ENCODE results near the gene GTPBP4.
A peak's percentile ranks its signal among the peaks of the same experiment; 100 is the strongest.

Gene GTPBP4

DNA sequence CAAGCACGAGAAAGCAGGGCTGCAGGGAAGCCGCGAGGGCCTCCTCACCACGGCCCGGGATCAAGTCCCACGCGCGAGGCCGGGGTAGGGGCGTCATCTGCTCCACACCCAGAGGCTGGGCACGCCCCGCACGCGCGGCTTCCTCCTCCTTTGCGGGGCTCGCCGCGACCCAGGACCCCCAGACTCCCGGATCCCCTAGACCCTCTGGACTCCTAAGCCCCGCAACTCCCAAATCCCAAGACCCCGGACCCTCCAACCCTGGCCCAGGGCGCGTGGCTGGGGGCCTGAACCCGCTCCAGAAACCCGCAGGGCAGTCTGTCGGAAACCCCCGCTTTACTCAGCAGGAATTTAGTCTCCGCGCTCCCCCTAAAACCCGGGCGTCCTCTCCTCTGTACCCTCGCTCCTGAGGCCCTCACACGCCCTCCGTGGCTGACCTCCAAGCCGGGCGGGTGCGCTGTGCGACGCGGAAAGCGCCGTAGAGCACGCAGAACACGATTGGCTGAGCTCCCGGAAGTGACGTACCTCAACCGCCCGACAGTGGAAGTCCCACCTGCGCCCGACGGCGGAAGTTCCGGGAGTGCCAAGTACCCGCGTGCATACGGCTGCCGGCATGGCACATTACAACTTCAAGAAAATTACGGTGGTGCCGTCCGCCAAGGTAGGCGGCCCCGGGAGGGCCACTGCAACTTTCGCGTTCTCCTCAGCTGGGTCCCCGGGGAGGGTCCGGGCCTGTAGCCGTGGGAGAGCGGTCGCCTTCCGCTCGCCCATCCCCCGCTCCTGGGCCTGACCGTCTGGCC, at the start of gene GTPBP4:
Gene GTPBP4 (plus strand): TSS at position 565 of the 797 bp plus-strand sequence. CDS start 46 bp downstream, at position 611.
- peak; percentile 98 for DNase-seq

DNA sequence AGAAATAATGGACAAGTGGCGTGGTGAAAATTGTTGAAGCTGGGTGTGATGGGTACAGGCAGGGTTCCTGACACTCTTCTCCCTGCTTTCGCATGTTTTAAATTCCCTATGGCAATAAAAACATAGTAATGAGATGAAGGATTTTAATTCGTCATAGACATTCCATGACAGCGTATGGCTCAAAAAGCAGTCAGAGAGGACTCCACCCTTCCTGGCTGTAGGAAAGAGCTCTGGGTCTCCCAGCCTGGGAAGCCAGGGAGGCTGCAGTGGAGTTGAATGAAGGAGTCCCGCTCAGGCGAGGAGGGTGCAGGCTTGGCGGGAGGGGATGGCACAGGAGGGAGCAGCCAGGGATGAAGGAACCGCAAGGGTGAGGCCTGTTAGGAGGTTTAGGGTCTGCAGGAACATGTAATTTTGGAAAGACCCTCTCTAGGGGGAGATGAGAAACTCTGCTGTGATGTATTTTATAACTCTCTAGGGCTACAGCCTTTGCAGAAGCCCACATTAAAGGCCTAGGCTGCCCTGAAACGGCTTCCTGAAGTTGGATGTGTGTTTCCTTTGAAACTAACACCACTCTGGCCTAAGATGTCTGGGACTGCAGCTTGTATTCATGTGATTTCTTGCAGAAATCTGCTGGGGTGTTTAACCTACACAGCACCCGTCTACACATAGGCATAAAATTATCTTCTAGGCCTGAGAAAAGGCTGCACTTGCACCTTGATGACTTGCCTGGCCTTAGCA, 49.1 kb upstream of the GTPBP4 start:
- no peak for DNase-seq

DNA sequence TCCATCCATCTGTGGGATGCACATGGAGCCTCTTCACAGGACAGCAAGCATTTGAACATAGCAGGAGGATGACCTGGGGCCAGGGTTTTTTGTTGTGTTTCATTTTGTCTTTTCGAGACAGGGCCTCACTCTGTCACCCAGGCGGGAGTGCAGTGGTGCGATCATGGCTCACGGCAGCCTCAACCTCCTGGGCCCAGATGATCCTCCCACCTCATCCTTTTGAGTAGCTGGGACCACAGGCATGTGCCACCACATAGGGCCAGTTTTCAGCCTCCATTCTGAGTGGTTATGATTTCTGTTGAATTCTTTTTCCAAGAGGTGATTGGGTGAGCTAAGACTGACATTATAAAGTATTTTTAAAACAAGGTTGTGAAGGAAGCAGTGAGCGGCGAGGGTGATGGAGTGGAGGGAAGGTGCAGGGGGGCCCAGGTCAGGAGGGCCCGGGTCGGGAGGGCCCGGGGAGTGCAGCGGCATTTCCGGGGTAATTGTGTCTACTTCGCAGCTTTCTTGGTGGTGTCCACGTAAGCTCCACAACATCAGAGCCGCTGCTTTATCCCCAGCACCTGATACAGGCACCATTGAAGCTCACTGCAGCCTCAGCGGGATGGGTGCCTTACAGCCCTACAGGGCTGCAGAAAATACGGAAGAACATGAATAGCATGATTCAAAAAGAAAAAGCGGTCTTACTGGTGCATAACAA, 44.8 kb upstream of the GTPBP4 start:
- no peak for DNase-seq

DNA sequence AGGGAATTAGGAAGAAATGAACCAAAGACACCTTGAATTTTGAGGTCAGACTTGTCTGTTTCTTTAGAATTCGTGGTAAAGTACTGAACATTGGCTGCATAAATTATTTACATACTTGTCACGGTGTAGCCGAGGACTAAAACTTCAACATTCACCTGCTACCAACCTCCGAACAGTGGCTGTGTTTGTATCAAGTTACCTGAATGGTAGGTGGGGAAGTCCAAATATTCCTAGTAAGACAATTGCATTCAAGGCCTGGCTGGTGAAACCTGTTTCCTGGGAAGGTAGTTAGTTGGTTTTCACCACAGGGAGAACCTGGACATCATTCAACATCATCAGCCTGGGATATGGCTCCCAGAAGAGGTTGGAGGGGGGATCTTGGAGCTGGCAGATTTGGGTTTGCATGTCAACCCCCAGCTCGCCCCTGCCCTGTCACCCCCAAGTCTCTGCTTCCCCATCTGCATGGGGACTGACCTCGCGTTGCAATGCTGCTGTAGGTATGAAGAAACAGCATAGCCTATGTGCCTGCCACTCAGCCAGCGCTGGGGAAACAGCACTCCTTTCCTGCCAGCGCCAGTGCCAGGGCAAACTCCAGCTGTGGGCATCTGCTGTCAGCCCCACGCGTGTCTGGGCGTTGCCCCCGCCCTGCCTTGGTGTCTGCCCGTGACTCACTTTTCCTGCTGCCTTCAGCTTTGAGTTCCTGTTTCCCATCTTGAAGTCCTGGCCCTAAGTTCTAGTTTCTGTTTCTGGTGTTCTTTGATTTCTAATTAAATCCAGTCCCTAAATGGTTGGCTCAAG, 44.0 kb upstream of the GTPBP4 start:
- no peak for DNase-seq

DNA sequence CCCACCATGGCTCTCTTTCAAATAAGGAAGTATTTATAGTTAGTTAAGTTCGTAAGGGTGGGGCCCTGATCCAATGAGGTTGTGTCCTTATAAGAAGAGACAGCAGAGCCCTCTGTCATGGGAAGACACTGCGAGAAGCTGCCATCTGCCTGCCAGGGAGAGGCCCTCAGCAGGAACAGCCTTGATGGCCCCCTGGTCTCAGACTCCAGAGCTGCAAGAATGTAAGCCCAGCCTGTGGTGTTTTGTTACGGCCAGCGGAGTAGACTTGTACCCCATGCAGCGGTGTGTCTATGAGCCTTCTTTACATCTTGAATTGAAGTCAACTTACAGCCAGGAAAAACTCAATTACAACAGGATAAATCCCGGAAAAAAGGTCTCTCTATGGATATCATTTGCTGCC, 42.5 kb upstream of the GTPBP4 start:
- DNase-seq: no peak

DNA sequence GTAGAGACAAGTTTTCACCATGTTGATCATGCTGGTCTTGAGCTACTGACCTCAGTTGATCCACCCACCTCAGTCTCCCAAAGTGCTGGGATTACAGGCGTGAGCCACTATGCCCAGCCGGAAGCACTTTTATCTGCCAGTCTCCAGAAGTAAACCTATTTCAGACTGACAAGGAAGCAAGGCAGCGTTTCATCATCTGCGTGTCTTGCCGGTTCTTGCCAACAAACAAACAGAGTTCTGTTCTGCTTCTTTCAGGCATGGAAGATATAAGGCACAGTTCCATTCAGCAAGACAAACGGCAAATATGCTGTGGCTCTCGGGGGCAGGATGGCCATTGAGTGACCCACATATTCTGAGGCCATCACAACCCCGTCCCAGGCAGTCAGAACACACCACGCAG, 41.2 kb upstream of the GTPBP4 start:
- no peak for DNase-seq

DNA sequence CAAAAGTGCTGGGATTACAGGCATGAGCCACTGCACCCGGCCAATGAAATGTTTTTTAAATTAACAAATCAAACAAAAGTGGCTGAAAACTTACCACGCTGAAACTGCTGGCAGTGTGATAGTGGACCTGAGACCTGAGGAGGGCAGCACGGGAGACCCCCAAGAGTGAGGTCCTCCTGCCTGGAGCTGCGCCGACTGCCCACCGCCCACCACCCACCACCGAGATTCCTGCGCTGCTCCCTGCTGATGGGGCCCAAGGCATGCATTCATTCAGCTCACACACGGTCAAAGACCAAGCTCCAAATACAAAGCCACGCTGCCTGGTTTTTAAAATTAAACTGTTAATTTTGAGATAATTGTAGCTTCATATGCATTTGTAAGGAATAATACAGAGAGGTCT, 40.4 kb upstream of the GTPBP4 start:
- DNase-seq: no peak

DNA sequence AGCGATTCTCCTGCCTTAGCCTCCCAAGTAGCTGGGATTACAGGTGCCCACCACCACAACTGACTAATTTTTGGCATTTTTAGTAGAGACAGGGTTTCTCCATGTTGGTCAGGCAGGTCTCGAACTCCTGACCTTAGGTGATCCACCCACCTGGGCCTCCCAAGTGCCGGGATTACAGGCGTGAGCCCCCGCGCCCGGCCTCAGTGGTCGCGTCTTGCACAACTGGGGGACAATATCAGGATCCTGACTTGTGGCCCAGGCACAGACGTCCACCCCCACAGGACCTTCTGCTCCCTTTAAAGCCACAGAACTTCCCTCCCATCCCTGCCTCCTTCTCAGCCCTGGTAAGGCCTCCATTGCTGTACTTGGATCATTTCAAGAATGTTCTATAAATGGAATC, 39.9 kb upstream of the GTPBP4 start:
- no peak for DNase-seq

DNA sequence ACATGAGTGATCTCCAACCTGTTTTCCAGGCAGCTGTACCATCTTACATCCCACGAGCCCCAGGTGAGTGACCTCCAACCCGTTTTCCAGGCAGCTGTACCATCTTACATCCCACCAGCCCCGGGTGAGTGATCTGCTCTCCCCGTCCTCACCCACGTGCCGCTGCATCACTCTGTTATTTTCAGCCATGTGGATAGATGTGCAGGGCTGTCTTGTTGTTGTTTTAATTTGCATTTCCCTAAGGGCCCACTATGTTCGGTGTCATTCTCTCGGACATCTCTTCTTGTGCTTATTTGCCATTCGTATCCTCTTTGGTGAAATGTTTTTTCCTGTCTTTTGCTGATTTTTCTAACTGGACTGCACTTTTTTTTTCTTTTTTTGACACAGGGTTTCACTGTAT, 38.8 kb upstream of the GTPBP4 start:
- no peak for DNase-seq

DNA sequence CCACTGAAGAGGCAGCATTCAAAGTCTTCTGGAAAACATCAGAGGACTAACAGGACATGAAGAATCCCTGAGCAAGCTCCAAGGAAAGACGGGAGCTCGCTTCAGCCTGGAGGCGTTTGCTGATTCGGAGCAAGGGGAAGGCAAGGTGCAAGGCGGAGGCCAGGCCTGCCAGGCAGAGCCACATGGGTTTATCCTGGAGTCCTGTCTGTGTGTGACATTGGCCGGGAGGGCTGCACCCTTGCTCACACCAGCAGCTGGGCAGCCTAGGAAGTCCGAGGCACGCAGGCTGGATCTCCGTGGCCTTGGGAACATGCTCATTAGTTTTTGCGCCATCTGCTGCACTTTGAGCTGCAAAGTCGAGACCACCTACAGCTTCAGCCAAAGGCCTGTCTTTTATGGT, 34.4 kb upstream of the GTPBP4 start:
- no peak for DNase-seq

DNA sequence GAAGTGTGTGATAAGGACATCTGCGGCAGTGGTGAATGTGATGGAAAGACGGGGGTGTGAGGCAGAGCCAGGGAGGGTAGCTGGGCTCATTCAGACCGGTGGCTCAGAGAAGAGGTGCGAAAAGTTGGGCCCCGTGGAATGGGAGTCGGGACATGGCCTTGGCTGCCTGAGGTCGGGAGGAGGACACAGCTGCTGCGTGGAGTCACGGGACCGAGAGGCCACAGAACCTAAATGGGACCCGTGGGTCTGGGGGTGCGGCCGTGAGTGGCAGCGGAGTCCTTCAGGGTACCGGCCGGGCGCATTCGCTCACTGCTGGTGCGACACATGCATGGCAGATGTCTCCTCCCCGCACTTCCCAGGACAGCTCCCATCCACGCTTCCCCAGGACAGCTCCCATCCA, 33.8 kb upstream of the GTPBP4 start:
- DNase-seq: no peak

DNA sequence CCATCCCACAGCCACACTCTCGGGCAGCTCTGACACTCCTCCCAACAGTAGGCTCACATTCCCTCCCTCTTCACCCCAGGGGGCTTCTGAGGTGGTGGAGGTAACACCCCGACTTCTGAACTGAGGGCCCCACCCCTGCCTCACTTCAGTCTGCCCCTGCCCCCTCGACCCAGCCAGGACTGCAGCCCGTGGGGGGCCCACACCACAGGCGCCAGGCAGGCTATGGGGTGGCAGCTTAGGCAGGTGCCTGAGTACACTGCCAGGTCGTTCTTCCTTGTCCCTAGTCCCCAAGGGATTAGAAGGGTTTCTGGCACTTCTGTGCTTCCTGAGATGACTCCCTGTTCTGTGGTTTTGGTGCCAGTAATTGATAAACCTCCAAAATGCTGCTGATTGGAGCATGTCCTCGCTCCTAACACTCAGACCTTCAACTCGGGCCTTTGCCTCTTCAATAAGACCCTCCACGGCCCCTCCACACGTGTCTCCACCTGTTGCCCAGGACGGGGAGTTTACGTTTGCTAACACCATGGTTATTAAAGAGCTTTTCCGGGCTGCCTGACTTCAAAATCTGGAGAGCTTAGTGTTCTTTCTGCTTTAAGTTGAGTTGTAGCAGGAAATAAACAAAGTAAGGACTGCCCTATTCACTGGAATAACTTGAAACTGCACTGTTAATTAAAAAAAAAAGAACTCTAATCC, 33.0 kb upstream of the GTPBP4 start:
- DNase-seq: no peak

DNA sequence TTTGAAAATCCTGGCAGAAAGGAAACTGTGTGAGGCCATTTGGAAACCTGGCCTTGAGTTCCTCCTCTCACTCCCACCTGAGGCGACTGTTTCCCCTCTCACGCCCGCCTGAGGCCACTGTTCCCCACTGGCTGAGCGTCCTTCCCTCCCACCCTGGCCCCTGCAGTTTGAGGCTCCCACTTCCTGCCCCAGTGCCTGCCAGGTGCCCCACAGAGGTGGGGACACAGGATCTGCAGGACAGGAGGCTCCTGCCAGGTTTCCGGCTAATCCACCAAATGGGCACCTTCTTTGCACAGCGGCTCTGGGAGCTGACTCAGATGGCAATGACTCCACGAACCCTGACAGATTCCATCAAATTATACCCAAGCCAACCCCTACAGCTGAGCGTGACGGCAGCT, 32.4 kb upstream of the GTPBP4 start:
- no peak for DNase-seq

DNA sequence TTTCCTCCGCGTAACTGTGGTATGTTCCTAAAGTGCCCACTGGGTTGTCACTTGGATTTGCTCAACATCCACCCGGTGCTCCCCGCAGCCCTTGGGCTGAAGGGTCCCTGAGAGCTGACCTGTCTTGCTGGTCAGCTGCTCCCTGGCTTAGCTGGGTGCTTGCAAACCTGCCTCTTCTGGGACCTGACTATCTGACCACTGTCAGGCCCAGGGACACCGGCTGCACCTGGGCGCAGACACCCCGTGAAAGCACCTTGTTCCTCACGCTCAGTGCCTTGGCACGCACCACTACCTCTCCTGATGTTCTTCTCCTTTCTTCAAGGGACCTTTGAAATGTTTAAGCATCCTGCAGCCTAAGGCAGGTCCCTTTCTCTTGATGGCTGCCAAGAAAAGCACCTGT, 30.1 kb upstream of the GTPBP4 start:
- DNase-seq: no peak

DNA sequence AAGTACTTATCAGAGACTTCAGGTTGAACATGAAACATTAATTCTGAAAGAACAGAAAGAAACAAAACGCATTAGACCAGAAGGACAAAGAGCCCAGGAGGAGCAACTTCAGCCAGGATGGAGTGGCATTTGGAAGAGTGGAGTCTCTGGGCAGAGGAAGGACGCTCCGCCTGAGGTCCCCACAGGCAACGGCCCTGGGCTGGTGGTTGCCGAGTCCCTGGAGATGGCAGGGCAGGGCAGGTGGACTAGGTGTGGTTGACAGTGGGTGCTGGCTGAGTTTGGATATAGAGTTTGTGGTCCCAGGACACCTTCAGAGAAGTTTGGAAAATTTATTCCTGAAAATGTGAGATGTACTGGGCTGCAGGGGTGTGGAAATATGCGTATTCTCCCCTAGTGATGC, 29.4 kb upstream of the GTPBP4 start:
- DNase-seq: no peak

DNA sequence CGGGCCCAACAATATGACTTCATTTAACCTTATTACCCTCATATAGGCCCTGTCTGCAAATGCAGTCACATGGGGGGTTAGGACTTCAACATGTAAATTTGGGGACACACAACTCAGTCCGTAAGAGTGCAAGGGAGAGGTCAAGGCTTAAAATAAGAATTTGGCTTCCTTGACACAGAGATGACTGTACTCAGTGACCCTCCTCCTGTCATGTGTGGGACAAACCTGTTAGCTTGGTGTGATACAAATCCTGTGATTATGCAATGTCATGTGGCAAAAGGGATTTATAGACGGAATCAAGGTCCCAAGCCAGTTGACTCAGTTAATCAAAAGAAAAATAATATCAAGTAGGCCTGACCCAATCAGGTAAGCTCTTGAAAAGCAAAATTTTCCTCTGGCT, 25.9 kb upstream of the GTPBP4 start:
- DNase-seq: no peak

DNA sequence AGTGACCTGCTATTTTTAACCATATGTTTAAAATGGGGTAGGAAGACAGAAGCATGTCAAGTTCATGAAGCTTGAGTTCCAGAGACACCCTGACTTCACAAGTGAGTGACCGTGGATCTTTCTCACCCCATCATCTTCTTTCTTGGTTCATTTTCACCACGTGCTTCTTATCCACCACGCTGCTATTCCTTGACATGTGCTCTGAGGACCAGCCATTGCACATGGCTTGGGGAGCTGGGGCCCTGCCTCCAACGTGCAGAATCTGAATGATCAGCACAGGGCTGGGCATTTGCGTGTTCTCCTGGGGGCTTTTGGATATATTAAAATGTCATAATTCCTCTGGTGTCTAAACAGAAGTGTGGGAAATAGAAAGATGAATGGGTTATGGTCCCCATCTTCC, 25.0 kb upstream of the GTPBP4 start:
- no peak for DNase-seq

DNA sequence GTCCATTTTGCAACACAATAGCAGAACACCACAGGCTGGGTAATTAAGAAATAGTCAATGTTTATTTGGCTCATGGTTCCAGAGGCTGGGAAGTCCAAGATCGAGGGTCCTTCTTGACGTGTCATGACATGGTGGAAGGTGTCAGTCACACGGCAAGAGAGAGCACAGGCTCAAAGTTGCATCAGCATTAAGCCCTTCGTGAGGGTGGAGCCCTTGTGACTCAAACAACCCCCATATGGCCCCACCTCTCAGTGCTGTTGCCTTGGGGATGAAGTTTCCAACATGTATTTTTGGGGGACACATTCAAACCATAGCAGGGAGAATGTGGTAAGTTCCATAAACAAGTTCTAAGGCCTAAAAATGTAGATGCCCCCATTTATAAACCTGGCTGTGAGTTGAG, 24.6 kb upstream of the GTPBP4 start:
- no peak for DNase-seq

DNA sequence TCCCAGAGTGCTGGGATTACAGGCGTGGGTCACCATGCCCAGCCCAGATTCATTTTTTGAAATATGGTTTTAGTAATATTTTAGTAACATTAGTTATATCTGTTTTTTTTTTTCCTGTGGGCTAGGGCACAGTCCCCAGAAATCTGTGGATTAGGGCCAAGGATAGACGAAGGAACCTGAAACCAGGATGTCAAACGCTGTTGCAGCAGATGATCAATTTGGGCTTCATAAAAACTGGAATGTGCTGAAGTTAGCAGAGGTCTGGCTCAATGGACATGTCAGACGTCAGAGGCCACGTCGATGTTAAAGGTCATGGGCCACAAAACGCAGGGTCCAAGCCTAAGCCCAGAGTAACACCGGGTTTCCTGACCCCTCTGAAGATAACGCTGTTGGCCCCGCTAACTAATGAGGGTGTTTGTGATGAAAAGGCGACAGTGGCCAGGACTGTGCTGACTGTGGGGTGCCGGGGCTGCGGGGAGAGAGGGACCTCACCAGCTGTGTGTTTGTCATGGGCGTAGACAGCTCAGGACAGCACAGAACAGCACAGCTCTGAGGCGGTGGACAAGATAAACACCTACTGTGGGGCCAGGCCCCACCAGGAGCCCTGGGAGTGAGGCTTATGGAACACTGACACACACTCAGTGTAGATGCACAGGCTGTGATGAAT, 23.8 kb upstream of the GTPBP4 start:
- DNase-seq: no peak

DNA sequence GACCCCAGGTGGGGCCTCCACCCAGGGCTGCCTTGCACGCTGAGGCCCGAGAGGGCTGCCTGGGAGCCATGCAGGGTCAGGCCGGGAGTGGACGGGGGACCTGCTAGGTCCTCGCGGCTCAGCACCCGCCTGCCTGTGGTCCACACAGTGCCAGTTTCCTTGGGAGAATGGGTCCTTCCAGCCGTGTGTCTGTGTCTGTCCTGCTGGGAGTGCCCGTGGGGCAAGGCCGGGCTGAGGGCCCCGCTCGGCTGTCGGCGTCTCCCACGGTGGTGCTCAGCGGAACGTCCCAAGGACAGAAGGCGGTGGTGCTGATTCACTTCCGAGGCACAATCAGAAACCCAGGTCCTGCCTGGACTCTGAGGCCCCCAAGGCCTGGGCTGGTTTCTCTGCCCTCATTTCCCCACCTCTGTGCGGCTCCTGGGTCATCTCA, 23.2 kb upstream of the GTPBP4 start:
- DNase-seq: no peak

DNA sequence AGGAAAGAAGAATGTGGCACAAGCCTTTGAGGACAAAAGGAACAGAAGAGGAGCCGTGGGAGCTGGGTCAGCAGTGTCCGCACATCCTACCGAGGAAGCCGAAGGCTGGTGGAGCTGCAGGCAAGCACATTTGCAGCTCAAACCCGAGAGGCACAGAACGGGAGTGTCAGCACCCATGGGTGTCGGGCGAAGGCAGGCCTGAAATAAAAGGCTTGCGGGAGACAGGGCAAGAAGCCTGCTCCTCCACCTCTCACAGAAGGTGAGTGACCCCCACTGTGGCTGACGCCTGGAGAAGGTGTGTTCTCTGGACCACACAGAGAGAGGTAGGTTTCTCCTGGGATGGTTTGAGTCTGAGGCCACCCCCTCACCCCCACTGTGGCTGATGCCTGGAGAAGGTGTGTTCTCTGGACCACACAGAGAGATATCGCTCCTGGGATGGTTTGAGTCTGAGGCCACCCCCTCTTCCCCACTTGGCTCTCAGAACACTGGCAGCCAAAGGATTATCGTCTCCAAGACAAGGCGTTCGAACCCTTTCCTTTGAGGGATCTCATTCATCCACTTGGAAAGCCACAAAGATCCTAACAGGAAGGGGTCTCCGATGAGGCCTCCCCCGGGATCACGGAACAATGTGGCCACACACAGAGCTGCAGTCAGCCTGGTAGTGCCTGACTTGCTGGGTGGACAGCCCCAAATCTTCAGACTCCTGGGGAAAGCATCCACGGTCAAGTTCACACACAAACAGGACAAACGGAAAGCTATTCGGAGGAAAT, 21.6 kb upstream of the GTPBP4 start:
- DNase-seq: no peak
